ENCODE measurements around the gene MCM5.

DNA sequence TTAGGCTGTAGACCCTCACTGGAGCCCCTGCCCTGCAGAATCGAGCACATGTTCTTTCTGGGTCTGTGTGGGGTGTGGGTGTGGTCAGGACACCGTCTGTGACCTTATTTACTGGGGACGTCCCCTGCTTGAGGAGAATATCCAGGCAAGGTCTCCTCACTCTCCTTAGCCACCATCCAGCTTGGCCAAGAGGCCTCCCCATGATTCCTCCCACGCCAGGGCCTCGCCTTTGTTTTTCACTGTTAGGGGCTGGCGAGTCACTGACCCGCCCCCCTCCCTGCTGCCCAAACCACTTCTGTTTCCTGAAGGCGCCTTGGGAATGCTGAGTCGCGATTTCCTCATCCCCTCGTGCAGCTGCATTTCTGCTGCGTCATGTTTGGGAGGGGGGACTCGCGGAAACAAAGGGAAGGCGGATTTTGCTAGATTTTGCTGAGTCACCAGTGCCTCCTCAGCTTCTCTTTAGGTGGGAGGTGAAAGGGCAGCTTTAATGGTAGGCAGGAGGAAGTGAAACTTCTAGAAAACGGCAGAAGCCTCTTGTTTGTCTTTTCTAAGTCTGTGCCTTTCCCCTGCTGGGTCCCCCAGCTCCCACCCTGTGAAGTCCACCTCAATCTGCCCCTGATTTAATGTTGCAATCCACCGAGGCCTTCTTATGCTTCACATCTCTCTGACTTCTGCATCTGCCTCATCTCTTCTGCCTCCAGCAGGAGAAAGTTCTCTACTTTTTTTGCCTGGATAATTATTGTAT lies 23.0 kb upstream of the MCM5 start:
- TF ChIP-seq, protein P1, sequence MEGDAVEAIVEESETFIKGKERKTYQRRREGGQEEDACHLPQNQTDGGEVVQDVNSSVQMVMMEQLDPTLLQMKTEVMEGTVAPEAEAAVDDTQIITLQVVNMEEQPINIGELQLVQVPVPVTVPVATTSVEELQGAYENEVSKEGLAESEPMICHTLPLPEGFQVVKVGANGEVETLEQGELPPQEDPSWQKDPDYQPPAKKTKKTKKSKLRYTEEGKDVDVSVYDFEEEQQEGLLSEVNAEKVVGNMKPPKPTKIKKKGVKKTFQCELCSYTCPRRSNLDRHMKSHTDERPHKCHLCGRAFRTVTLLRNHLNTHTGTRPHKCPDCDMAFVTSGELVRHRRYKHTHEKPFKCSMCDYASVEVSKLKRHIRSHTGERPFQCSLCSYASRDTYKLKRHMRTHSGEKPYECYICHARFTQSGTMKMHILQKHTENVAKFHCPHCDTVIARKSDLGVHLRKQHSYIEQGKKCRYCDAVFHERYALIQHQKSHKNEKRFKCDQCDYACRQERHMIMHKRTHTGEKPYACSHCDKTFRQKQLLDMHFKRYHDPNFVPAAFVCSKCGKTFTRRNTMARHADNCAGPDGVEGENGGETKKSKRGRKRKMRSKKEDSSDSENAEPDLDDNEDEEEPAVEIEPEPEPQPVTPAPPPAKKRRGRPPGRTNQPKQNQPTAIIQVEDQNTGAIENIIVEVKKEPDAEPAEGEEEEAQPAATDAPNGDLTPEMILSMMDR (IDR thresholded peaks at IDR 0.05): peak in 1 of 7 experiments; percentile 7
- peak in 1 of 3 donors; percentile 14 for TF ChIP-seq POLR2A (IDR thresholded peaks at IDR 0.05)
